HUES64 (cell line): ENCODE results near the gene UBE2K. TPM values are rescaled to one million over a fixed set of nuclear protein-coding genes. Genes with fewer than 3 reads are reported as not detected.
"Not testable (repeated sequence)": the region's sequence is repeated elsewhere in the genome, so short reads cannot be mapped to it uniquely, and the experiment has no call there.

Experiments
- H3K27ac ChIP-seq: 2 replicates; pipeline ENCODE4 v1.7.0; 2013; ENCODE audit warnings: low read depth, low read length, inconsistent platforms
- H3K27me3 ChIP-seq: 2 replicates; pipeline ENCODE4 v1.6.1; 2013; ENCODE audit warnings: mild to moderate bottlenecking, low read length; ENCODE audit not compliant: insufficient read depth
- H3K36me3 ChIP-seq: 2 replicates; pipeline ENCODE4 v1.6.1; 2013; ENCODE audit warnings: mild to moderate bottlenecking, low read length; ENCODE audit not compliant: insufficient read depth
- H3K4me1 ChIP-seq: 2 replicates; pipeline ENCODE4 v1.6.1; 2013; ENCODE audit warnings: mild to moderate bottlenecking, low read length, moderate library complexity; ENCODE audit not compliant: insufficient read depth
- H3K4me3 ChIP-seq: 2 replicates; pipeline ENCODE4 v1.5.1; 2013; ENCODE audit warnings: mild to moderate bottlenecking, low read length, moderate library complexity
- H3K9ac ChIP-seq: 2 replicates; pipeline ENCODE4 v1.6.1; 2013; ENCODE audit warnings: mild to moderate bottlenecking, low read depth, low read length
- H3K9me3 ChIP-seq: 2 replicates; pipeline ENCODE4 v1.6.1; 2013; ENCODE audit warnings: low read depth, low read length; ENCODE audit not compliant: insufficient read depth
- WGBS: fragments of 150-250, 120-280 bp; methylation state at CpG from one replicate; pipeline ENCODE4 v1.1.7; 2013; ENCODE audit warnings: missing lambda C conversion rate; 5-methylcytosine and 5-hydroxymethylcytosine counted together
- polyA plus RNA-seq, 2 experiments: library from polyadenylated mRNA; stranded (reverse); fragments of 50-300 nt; gene quantifications; one replicate each; pipeline ENCODE4 v1.2.3, GENCODE V29; 2013

Gene UBE2K, protein sequence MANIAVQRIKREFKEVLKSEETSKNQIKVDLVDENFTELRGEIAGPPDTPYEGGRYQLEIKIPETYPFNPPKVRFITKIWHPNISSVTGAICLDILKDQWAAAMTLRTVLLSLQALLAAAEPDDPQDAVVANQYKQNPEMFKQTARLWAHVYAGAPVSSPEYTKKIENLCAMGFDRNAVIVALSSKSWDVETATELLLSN
- 126 TPM for polyA plus RNA-seq (2013, experiment 1 of 2)
- polyA plus RNA-seq (2013, experiment 2 of 2) = 128 TPM

DNA sequence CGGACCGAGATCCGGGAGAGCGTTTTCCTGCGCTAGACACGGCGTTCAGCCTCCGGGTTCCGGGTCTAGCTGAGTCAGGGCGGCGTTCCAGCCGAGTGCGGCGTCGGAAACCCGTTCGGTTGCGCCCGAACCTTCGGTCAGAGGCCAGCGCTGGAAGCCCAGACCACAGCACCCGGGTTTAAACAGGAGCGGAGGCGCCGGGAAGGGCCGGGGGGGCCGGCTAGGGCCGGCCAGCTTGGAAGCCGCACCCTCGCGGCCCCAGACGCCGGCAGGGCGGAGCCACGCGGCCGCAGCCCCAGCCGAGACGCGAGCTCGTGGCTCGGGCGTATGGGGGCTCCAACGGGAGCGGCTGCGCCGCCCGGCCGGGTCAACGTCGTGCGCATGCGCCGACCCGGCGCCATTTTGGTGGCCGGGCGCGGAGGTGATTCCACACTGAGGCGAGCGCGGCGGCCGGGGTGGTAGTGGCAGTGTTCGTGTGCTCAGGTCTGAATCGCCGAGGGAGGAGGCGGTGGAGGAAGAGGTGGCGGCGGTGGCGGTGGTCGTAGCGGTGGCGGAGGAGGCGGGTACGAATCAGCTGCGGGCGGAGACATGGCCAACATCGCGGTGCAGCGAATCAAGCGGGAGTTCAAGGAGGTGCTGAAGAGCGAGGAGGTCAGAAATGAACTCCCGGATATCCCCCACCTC is at the start of gene UBE2K:
Gene UBE2K, plus strand, starts transcription at position 397 of the 684 bp plus-strand sequence. Its CDS starts 192 bp downstream, at position 589.
- under 1% methylated on average over 84 of the region's 84 CpGs for WGBS

DNA sequence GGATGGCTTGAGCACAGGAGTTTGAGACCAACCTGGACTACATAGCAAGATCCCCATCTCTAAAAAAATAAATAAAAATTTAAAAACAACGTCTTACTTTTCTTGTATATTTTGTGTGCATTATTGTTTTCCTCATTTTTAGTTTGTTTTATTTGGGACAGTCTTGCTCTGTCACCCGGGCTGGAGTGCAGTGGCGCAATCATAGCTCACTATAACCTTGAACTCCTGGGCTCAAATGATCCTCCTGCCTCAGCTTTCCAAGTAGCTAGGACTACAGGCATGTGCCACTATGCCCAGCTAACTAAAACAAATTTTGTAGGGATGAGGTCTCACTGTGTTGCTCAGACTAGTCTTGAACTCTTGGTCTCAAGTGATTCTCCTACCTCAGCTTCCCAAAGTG is 49.7 kb upstream of the UBE2K start:
- no peaks in the 10 kb centered on the region for H3K4me1 ChIP-seq
- 96% methylated on average over 2 of the region's 3 CpGs for WGBS
- no peaks in the 10 kb centered on the region for H3K36me3 ChIP-seq
- H3K27me3 ChIP-seq = no peaks in the 10 kb centered on the region
- H3K4me3 ChIP-seq = no peak overlapping the region
- H3K9me3 ChIP-seq = no peaks in the 10 kb centered on the region
- no peak overlapping the region for H3K27ac ChIP-seq
- H3K9ac ChIP-seq = no peak overlapping the region

More for the DNA sequence above, at the start of gene UBE2K:
- H3K4me1 ChIP-seq = peaks cover 23% of the 10 kb centered on the region
- peaks cover 9% of the 10 kb centered on the region for H3K36me3 ChIP-seq
- no peaks in the 10 kb centered on the region for H3K27me3 ChIP-seq
- H3K9me3 ChIP-seq = no peaks in the 10 kb centered on the region
- peak within 1 kb of the TSS; percentile 98 for H3K9ac ChIP-seq
- H3K27ac ChIP-seq = peak within 1 kb of the TSS; percentile 96
- H3K4me3 ChIP-seq = peak within 1 kb of the TSS; percentile 93

DNA sequence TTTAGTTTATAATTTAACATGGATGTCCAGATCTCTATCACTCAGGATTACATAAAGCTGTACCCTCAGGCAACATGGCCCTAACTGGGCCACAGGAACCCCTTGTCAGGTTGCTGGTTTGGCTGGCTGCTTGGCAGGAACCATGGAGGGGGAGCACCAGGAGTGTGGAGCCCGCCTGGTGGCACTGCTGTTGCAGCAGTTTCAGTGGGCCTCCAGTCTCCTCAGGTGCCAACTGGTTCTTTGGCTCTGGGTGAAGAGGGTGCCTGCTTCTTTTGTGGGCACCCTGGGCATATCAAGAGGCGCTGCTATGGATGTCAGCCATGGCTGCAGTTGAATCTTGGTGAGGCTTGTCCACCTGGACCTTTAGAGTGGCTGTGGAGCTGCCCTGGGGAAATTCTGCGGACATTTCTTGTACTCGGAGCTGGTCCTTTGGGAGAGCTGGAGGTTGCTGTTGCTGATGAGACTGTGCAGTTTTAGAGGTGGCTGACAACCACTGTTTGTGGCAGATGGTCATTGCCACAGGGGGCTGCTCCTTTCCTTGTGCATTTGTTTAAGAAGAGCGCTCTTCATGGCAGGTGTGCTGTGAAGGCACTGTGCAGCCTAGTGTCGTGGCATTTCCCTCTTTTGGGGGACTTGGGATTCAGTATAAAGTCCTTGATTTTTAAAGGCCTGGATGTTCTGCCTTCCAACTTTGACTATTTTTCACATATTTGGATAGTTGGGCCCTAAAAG is 48.9 kb upstream of the UBE2K start:
- Histone ChIP-seq H3K27ac (no peak overlapping the region), H3K9me3 (no peaks in the 10 kb centered on the region), H3K27me3 (no peaks in the 10 kb centered on the region), H3K4me3 (no peak overlapping the region), H3K4me1 (no peaks in the 10 kb centered on the region), H3K36me3 (no peaks in the 10 kb centered on the region), H3K9ac (no peak overlapping the region)
- 88% methylated on average over 6 of the region's 6 CpGs for WGBS

DNA sequence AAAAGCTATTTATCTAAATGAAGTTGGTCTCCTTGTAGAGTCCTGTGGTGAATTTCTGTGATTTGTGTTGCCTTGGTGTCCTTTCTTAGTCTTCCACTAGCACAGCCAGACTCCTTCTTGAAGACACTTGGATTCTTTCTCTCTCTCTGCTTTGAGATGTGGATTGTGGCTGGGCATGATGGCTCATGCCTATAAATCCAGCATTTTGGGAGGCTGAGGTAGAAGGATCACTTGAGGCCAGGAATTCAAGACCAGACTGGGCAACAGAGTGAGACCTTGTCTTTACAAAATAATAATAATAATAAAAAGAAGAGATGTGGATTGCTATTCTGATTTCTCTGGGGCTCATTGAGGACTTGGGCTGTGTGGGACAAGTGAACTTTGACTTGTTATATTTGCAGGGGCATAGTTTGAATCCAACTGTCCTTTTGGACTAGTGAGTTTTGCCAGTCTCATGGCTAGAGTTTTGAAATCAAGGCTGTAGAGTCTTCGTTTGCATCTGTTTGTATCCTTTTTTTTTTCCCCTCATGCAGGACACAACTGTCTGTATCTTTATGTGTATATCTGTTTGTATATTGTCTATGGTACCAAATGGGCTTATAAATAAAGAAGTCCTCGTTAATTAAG is 48.2 kb upstream of the UBE2K start:
- no peaks in the 10 kb centered on the region for H3K27me3 ChIP-seq
- H3K36me3 ChIP-seq = no peaks in the 10 kb centered on the region
- H3K9me3 ChIP-seq = no peaks in the 10 kb centered on the region
- H3K9ac ChIP-seq = no peak overlapping the region
- no peak overlapping the region for H3K27ac ChIP-seq
- H3K4me3 ChIP-seq = no peak overlapping the region
- 77% methylated on average over 2 of the region's 2 CpGs for WGBS
- H3K4me1 ChIP-seq = no peaks in the 10 kb centered on the region

DNA sequence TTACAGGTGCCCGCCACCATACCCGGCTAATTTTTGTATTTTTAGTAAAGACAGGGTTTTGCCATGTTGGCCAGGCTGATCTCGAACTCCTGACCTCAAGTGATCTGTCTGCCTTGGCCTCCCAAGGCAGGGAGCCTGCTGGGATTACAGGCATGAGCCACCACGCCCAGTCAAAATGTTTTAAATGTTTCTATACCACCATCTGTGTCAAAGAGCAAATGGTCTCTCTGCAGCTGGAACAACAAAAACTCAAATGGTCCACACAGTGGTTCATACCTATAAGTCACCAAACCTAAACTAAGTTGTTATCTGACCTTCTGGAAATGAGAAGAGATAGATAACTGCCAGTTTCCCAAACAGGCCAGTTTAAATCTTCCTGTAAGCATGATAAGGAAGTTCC is 46.4 kb upstream of the UBE2K start:
- not testable (repeated sequence) for H3K4me1 ChIP-seq, H3K27ac ChIP-seq, H3K27me3 ChIP-seq, H3K36me3 ChIP-seq, H3K9ac ChIP-seq, H3K4me3 ChIP-seq, H3K9me3 ChIP-seq
- 94% methylated on average over 4 of the region's 4 CpGs for WGBS

DNA sequence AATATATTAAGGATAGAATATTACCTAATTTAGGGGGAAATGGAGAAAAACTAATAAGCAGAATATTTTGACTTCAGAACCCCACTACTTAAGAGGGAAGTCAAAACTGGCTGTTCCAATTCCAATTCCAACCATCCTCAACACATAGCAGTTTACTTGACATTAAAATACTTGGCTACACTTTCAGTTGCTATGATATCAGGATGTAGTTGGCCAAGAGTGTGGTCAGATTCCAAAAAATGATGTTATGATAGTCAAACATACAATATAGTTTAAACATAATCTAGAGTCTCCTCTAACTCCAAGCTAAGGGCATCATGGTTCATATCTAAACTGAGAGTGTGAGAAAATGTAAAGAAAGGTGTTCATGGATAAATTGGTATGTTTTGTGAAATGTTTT is 42.7 kb upstream of the UBE2K start:
- H3K9ac ChIP-seq = no peak overlapping the region
- no peaks in the 10 kb centered on the region for H3K36me3 ChIP-seq
- no peaks in the 10 kb centered on the region for H3K9me3 ChIP-seq

DNA sequence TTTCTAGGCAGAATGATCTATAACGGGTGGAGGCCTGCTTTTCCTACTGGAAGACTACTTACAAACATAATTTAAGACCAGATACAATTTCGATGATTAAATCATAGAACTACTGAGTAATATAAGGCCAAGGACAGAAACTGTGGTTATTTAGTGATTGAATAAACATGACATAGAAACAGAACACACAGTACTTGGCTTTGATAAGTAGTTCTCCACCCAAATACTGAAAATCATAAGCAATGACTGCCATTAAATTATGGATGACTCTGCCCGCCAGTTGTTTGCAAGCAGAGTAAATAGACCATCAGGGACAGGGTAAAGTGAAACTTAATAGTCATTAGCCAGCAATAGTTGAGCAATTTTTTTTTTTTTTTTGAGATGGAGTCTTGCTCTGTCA is 42.1 kb upstream of the UBE2K start:
- Histone ChIP-seq H3K27ac (no peak overlapping the region), H3K4me1 (no peaks in the 10 kb centered on the region), H3K27me3 (no peaks in the 10 kb centered on the region), H3K4me3 (no peak overlapping the region), H3K36me3 (no peaks in the 10 kb centered on the region), H3K9me3 (no peaks in the 10 kb centered on the region), H3K9ac (no peak overlapping the region)
- 83% methylated on average over 1 of the region's 3 CpGs for WGBS

More for the DNA sequence above, 42.7 kb upstream of the UBE2K start:
- Histone ChIP-seq H3K27ac (no peak overlapping the region), H3K27me3 (no peaks in the 10 kb centered on the region), H3K4me3 (no peak overlapping the region), H3K4me1 (no peaks in the 10 kb centered on the region)

DNA sequence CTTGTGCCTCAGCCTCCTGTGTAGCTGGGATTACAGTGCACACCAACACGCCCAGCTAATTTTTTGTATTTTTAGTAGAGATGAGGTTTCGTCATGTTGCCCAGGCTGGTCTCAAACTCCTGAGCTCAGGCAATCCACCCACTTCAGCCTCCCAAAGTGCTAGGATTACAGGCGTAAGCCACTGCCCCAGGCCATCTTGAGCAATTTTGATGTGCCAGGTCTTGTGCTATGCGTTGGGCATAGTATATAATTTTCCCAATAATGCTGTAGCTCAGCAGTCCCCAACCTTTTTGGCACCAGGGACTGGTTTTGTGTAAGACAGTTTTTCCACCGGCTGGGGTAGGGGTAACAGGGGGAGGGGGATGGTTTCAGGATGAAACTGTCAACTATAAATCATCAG is 41.3 kb upstream of the UBE2K start:
- H3K27me3 ChIP-seq, H3K36me3 ChIP-seq, H3K4me1 ChIP-seq, H3K9ac ChIP-seq, H3K4me3 ChIP-seq, H3K27ac ChIP-seq, H3K9me3 ChIP-seq: not testable (repeated sequence)
- 100% methylated on average over 4 of the region's 5 CpGs for WGBS

DNA sequence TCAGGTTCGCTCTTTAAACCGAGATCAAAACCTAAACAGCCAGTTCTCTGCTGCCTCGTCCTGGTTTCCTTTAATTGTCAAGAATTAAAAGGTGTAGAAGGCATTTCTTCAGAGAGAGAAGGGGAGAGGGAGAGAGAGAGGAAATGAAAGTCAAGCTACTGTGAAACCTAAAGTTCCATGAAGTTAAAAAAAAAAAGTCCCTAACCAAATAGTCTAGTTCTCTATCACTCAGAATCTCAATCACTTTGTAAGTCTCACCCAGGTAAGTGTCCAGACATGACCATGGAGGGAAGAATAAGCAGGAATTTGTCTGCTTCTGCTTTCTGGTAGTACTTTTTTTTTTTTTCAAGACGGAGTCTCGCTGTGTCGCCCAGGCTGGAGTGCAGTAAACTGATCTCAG is 40.5 kb upstream of the UBE2K start:
- H3K4me3 ChIP-seq = no peak overlapping the region
- 91% methylated on average over 6 of the region's 6 CpGs for WGBS
- H3K9ac ChIP-seq = no peak overlapping the region
- no peak overlapping the region for H3K27ac ChIP-seq
- no peaks in the 10 kb centered on the region for H3K9me3 ChIP-seq
- H3K27me3 ChIP-seq = no peaks in the 10 kb centered on the region
- H3K36me3 ChIP-seq = no peaks in the 10 kb centered on the region
- no peaks in the 10 kb centered on the region for H3K4me1 ChIP-seq

DNA sequence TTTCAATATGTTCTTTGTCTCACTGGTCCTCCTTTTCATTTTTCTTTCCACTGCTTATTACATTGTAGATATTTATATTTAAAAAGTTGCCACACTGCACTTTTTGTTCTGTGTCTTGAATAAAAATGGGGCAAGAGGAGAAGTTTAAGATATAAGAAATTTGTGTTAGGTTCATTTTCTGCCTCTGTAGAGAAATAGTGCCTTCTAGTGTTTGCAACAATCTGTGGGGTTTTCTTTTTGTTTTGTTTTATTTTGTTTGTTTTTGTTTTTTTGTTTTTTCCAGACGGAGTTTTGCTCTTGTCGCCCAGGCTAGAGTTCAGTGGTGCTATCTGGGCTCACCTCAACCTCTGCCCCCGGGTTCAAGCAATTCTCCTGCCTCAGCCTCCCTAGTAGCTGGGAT is 39.2 kb upstream of the UBE2K start:
- Histone ChIP-seq H3K27me3 (no peaks in the 10 kb centered on the region), H3K4me1 (no peaks in the 10 kb centered on the region), H3K27ac (no peak overlapping the region), H3K4me3 (no peak overlapping the region), H3K9ac (no peak overlapping the region), H3K36me3 (no peaks in the 10 kb centered on the region), H3K9me3 (no peaks in the 10 kb centered on the region)
- WGBS = 91% methylated on average over 3 of the region's 3 CpGs

DNA sequence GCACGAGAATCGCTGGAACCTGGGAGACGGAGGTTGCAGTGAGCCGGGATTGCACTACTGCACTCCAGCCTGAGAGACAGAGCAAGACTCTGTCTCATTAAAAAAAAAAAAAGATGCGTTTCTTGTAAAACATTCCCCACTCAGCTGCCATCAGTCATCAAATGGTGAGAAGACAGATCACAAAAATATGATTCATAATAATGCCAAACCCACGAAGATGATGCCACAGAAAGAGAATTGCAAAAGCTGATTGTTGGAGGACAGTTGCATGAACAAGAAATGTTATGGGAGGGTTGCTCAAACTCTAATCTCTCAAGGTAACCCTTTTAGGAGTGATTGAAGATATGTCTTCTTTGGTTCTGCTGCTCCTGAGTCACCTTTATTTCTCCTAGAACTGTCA is 37.9 kb upstream of the UBE2K start:
- H3K9ac ChIP-seq = no peak overlapping the region
- WGBS = 96% methylated on average over 6 of the region's 6 CpGs
- no peak overlapping the region for H3K4me3 ChIP-seq
- no peaks in the 10 kb centered on the region for H3K9me3 ChIP-seq
- H3K27ac ChIP-seq = no peak overlapping the region
- H3K36me3 ChIP-seq = no peaks in the 10 kb centered on the region
- H3K27me3 ChIP-seq = no peaks in the 10 kb centered on the region
- no peaks in the 10 kb centered on the region for H3K4me1 ChIP-seq
